NCI-H69 (cell line): ENCODE data around the gene LIX1L.

Source experiments
- DNase-seq: peaks from one replicate; lab custom pipeline; 2025; lab: John Stamatoyannopoulos, UW

Gene LIX1L

GRCh38 chr1:145963265-145964019 is 5.6 kb upstream of the LIX1L start:
- DNase-seq = peak; percentile 56

GRCh38 chr1:145962157-145963102 is 4.6 kb upstream of the LIX1L start:
- DNase-seq = peak; percentile 67

GRCh38 chr1:145961425-145962156 is 3.8 kb upstream of the LIX1L start:
- DNase-seq = peak; percentile 63

GRCh38 chr1:145961109-145961424 is 3.2 kb upstream of the LIX1L start:
- DNase-seq = peak; percentile 45

GRCh38 chr1:145960468-145961108 is 2.8 kb upstream of the LIX1L start:
- peak; percentile 89 for DNase-seq

DNA sequence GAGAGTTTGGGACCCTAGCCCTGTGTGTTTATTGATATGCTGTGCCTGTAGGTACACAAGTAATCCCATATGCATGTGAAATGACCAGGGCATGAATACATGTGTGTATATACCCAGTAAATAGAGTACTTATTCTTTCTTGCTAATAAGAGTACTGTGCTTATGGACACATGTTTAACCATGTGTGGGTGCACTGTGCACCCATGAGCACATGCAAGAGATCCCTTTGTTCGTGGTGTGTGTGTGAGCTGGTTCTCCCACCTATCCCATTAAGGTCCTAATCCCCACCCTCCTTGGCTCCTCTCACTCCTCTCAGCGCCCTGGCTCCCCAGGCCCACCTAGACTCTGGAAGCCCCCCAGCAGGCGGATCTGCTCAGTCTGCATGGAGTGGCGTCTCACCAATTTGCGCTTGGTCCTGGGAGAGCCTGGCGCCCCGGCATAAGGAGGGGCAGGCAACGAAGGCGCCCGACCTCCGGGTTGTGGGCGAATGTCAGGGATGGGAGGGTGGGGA is 2.2 kb upstream of the LIX1L start:
- DNase-seq = no peak

GRCh38 chr1:145959333-145959732 is 1.5 kb upstream of the LIX1L start:
- no peak for DNase-seq

DNA sequence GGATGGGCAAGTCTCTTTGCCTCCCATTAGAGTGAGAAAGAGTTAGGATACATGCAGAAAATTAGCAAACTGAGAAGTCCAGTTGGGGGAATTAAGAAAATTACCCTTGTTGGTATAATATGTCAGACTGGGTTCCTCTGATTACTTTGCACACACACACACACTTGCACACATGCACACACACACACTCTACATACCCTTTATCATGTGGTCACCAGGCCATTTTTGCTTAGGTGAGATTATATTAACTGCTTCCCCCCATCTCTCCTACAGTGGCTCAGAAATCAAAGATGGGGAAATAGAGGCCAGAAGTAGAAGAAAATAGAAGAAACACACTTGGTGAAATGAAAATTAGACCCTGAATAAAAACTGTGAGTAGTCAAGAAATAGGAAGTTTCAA is 917 bp upstream of the LIX1L start:
- DNase-seq = no peak

GRCh38 chr1:145956781-145957442 is 905 bp downstream of the LIX1L start:
- no peak for DNase-seq

- DNase-seq = no peak
These were observed 1.5 kb downstream of the LIX1L start for GRCh38 chr1:145956361-145956760.

DNA sequence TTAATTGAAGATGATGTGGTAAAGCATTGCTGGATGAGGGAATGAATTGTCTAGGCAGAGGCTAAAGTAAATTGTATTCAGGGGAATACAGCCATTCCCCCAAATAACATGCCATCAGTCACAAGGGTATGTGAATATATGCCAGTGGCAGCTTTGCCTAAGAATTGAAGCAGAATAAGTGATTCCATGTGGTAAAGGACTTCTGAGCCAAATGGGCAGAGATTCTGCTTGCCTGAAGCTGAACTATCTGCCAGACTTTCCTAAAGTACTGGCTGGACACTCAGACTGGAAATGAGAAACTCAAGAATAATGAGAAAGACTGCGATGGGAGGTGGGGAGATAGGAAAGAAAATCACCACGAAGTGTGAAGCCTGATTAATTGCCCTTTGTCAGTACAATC is 2.4 kb downstream of the LIX1L start:
- no peak for DNase-seq

- no peak for DNase-seq
These were observed 4.0 kb downstream of the LIX1L start for GRCh38 chr1:145953861-145954260.

- no peak for DNase-seq
These were observed 4.9 kb downstream of the LIX1L start for GRCh38 chr1:145952903-145953302.

GRCh38 chr1:145951526-145951925 is 6.3 kb downstream of the LIX1L start:
- DNase-seq = no peak

DNA sequence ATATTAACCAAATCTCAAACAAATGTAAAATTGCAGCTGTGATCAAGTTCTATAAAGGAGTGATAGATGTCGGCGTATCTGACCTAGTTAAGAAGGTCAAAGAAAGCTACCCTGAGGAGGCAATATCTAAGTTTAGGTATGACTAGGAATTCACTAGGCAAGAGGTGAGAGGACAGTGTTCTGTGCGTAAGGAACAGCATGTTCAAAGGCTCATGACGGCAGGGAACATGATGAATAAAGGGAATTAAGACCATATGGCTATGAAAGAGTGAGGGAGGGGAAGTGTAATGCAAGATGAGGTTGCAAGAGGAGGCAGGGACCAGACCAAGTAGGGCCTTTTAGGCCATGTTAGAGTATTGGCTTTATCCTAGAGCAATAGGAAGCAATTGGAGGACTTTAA is 8.6 kb downstream of the LIX1L start:
- DNase-seq = no peak

DNA sequence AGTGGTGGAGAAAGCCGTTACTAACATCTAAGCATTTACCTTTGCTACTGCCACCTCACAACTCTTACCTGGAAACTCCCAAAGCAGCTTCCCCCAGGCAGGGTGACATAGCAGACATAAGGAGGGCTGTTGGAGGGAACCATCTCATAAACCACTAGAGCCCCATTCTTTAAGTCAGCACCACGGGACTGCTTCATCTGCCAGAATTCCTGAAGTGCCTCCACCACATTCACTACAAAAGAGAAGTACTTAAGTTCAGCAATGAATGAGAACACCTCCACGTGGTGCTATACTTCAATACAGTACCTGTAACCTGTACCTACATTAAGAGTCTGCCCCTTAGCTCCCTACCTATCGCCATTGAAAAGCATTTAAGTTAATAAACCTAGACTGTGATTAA is 10.3 kb downstream of the LIX1L start:
- no peak for DNase-seq

DNA sequence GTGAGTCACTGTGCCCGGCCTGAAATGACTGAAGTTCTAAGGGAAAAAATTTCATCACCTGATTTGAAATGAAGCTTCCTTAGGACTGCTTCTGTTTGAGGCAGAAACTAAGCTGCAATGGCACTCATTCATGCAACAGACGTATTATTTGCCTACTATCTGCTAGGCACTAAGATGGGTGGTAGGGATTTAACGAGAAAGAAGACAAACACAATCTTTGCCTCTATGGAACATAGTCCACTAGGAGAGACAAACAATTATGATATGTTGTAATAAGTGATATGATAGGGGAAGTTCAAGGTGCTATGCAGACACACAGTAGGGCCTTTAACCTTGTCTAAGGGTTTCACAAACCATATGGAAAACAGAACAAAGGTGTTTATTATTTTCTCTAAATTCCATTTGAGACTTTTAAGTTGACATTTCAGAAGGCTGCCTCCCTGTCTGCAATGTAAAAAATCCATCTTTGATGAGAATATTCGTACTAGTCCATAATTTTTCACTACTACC is 11.3 kb downstream of the LIX1L start:
- no peak for DNase-seq

GRCh38 chr1:145944532-145944931 is 13.3 kb downstream of the LIX1L start:
- no peak for DNase-seq

DNA sequence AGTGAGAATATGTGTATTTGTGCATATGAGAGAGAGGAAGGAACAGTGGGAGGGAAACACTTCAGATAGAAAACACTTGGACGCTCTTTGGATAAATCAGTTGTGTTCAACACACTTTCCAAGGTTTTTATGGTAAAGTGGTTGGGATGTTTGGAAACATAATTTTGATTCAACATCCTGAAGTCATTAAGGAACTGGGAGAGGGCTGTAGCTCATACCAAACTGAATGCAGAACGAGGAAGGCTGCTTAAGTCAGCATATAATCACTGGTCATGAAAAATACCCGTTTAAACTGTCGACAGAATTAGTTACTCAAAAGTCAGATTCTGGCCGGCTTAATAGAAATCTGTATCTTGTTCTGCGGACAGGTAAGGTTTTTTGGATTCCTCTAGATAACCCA is 14.9 kb downstream of the LIX1L start:
- DNase-seq = no peak

DNA sequence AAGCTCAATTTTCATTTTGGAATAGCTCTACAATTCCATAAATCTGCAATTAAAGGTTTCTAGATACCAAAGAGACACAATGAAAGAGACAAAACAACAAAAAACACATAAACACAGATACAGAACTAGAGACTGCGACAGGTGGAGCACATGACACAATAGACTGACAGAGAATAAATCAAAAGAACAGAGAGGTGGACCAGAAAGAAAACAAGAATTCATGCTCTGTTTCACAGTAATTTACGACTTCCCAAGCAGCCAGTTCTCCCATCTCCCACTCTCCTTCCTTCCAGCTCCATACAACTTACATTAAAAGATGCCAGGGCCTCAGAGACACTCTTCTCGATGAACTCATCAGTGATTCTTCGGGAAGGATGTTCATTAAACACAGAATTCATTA is 15.4 kb downstream of the LIX1L start:
- no peak for DNase-seq

DNA sequence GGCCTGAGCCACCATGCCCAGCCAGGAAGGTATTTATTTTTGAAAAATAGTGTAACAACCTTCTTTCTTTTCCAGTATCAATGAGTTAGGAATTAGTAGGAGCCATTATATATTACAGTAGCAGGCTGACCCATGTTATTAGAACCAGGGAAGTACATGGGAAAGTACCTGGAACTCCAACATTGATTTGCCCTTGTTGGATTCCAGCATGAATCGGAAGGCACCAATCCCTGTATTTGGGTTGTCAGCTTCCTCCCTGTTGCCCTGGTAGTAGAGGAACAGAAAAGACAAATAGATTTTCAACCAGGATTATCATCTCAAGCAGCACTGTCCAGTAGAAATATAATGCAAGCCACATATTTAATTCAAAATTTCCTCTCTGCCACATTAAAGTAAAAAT is 20.4 kb downstream of the LIX1L start:
- no peak for DNase-seq
